Skeletal muscle satellite cell (primary cell): ENCODE results near the gene CTDSPL2.
A peak's percentile ranks its signal among the peaks of the same experiment; 100 is the strongest.

ENCODE experiments used
- H3K27me3 ChIP-seq: 2 replicates; pipeline ENCODE4 v1.7.0; 2013; ENCODE audit warnings: low read length; ENCODE audit not compliant: control insufficient read depth, insufficient read depth
- H3K36me3 ChIP-seq: 2 replicates; pipeline ENCODE4 v1.7.0; 2013; ENCODE audit warnings: mild to moderate bottlenecking, control low read depth, low read length; ENCODE audit not compliant: insufficient read depth
- H3K4me1 ChIP-seq: 2 replicates; pipeline ENCODE4 v1.7.0; 2013; ENCODE audit warnings: low read length; ENCODE audit not compliant: control insufficient read depth, insufficient read depth
- H3K4me2 ChIP-seq: 2 replicates; pipeline ENCODE4 v1.7.0; 2013; ENCODE audit warnings: mild to moderate bottlenecking, low read length
- H3K4me3 ChIP-seq: 2 replicates; pipeline ENCODE4 v1.7.0; 2013; ENCODE audit warnings: low read length
- H3K9ac ChIP-seq: 2 replicates; pipeline ENCODE4 v1.7.0; 2013; ENCODE audit warnings: mild to moderate bottlenecking, low read depth, low read length, moderate library complexity
- H3K9me3 ChIP-seq: replicated peaks from 2 replicates; pipeline ENCODE4 v1.7.0; 2013; ENCODE audit warnings: mild to moderate bottlenecking, control low read depth, low read length

CTDSPL2 gene

DNA sequence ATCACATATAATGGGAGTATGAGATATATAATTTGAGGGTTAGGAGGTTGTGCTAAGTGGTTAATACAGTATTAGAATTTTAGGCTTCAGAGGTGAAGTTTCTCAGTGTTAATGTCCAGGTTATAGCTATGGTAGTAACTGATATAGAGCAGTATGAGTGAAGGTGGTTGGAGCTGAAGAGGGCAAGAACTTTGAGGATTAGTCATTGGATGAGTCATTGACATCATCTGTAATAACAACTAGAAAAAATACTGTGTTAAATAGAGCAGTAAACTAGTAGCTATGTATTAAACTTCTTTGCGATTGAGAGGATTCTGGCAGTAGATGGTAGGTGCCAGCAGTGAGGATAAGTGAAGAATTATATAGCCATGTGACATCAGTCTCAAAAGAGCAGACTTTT, 62.0 kb downstream of the CTDSPL2 start:
- peaks cover 13% of the 10 kb centered on the region for H3K36me3 ChIP-seq

DNA sequence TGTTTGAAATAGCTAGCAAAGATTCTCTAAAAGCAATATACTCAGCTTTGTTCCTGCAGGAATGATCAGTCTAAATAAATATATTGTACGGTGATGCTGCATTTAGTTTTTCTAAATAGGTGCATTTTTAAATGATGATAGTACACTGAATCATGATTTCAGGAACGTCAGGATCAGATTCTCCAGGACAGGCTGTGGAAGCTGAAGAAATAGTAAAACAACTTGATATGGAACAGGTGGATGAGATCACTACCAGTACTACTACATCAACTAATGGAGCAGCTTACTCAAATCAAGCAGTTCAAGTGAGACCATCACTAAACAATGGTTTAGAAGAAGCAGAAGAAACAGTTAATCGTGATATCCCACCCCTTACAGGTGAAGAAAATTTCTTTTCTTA, 63.2 kb downstream of the CTDSPL2 start:
- no peak overlapping the region for H3K4me2 ChIP-seq
- H3K27me3 ChIP-seq = no peaks in the 10 kb centered on the region
- H3K36me3 ChIP-seq = peaks cover 13% of the 10 kb centered on the region
- no peaks in the 10 kb centered on the region for H3K9me3 ChIP-seq
- no peak overlapping the region for H3K9ac ChIP-seq
- peaks cover 22% of the 10 kb centered on the region for H3K4me1 ChIP-seq
- H3K4me3 ChIP-seq = no peak overlapping the region

More for the DNA sequence above, 62.0 kb downstream of the CTDSPL2 start:
- peaks cover 22% of the 10 kb centered on the region for H3K4me1 ChIP-seq
- H3K4me2 ChIP-seq = peak overlapping the region; percentile 55
- peak overlapping the region; percentile 21 for H3K4me3 ChIP-seq
- no peaks in the 10 kb centered on the region for H3K9me3 ChIP-seq
- no peaks in the 10 kb centered on the region for H3K27me3 ChIP-seq
- no peak overlapping the region for H3K9ac ChIP-seq

DNA sequence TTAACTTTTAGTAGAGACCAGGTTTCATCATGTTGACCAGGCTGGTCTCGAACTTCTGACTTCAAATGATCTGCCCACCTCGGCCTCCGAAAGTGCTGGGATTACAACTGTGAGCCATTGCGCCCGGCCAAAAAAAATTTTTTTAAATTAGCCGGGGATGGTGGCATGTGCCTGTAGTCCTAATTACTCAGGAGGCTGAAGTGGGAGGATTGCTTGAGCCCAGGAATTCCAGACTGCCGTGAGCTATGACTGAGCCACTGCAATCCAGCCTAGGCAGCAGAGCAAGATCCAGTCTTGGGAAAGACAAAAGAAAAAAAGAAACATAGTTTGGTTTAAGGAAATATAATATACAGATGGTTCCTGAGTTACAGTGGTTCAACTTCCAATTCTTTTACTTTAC, 64.6 kb downstream of the CTDSPL2 start:
- H3K27me3 ChIP-seq = no peaks in the 10 kb centered on the region
- peaks cover 18% of the 10 kb centered on the region for H3K36me3 ChIP-seq
- H3K9ac ChIP-seq = no peak overlapping the region
- no peak overlapping the region for H3K4me2 ChIP-seq
- H3K4me3 ChIP-seq = no peak overlapping the region
- H3K9me3 ChIP-seq = no peaks in the 10 kb centered on the region
- peaks cover 22% of the 10 kb centered on the region for H3K4me1 ChIP-seq

DNA sequence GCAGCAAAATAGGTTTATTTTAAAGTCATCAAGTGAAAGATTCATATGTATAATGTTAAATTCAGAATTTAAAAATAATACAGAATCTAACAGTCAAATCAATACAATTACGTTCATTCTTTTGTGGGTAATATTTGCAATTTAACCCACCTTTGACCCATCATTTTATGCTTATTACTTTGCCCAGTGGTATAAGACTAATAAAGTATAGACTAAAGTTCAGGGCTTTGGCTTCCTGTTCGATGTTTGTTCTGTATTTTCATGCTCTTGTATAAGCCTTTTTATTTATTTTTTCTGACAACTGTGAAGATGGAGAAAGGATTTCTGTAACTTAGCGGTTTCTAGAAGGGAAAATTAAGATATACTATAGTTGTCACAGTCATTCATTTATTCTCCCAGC, 65.2 kb downstream of the CTDSPL2 start:
- no peak overlapping the region for H3K4me2 ChIP-seq
- no peaks in the 10 kb centered on the region for H3K9me3 ChIP-seq
- H3K4me3 ChIP-seq = no peak overlapping the region
- peaks cover 13% of the 10 kb centered on the region for H3K36me3 ChIP-seq
- H3K27me3 ChIP-seq = no peaks in the 10 kb centered on the region
- no peak overlapping the region for H3K9ac ChIP-seq
- peaks cover 22% of the 10 kb centered on the region for H3K4me1 ChIP-seq

DNA sequence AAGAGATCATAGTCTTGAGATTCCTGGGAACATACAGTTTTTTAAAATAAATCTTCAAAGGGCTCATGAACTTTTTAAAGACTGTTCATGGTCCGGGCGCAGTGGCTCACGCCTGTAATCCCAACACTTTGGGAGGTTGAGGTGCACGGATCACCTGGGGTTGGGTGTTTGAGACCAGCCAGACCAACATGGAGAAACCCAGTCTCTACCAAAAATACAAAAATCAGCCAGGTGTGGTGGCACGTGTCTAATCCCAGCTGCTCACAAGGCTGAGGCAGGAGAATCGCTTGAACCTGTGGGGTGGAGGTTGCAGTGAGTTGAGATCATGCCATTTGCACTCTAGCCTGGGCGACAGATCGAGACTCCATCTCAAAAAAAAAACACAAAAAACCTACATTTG, 68.1 kb downstream of the CTDSPL2 start:
- Histone ChIP-seq H3K9me3 (no peaks in the 10 kb centered on the region), H3K9ac (no peak overlapping the region), H3K4me1 (peaks cover 3% of the 10 kb centered on the region), H3K36me3 (peaks cover 14% of the 10 kb centered on the region), H3K27me3 (no peaks in the 10 kb centered on the region), H3K4me3 (no peak overlapping the region), H3K4me2 (no peak overlapping the region)

DNA sequence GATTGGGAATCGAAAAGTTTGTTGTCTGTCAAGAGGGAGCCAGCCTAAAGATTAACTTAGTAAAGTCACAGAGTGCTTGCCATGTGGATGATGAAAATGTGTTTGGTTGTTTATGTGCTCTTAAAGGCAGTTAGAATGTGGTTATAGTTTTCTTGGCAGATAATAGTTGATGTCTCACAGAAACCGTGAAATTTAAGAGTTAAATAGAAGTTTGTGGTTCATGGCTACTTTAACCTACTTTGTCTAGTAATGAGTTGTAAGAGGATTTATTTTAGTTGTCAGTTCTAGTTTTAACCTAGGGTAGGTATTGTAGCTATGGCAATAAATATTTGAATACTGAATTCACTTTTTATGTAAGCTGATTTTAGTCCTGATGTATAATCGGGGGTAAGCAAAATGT, 73.1 kb downstream of the CTDSPL2 start:
- H3K4me2 ChIP-seq = no peak overlapping the region
- no peak overlapping the region for H3K4me3 ChIP-seq
- no peak overlapping the region for H3K9ac ChIP-seq
- H3K36me3 ChIP-seq = peaks cover 14% of the 10 kb centered on the region
- H3K4me1 ChIP-seq = no peaks in the 10 kb centered on the region
- no peaks in the 10 kb centered on the region for H3K9me3 ChIP-seq
- H3K27me3 ChIP-seq = no peaks in the 10 kb centered on the region

DNA sequence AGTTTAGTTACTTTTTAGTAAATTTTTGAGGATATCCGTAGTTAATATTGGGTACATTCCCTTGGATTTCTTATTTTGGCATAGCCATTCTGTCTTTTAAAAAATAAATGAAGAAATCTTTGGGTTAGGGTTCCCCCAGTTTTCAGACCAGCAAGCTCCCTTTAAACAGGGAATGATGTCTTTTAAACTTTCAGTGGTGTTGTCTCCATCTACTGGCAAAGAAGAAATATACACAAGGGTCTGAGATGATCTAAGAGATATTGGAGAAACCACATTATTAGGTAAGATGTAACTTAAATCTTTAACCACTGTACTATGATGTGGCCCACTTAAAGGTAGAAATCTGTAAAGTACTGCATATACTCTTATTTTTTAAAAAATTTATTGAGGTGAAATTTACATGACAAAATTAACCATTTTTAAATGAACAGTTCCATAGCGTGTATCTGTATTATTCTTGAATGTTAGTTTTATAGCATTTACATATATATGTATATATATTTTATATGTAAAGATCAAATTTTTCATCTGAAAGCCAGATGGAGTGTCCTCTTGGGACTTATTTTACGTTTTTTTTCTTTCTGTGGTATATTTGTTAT, 74.4 kb downstream of the CTDSPL2 start:
- Histone ChIP-seq H3K27me3 (no peaks in the 10 kb centered on the region), H3K9me3 (no peaks in the 10 kb centered on the region), H3K36me3 (peaks cover 11% of the 10 kb centered on the region), H3K4me3 (no peak overlapping the region), H3K9ac (no peak overlapping the region), H3K4me2 (no peak overlapping the region), H3K4me1 (no peaks in the 10 kb centered on the region)

DNA sequence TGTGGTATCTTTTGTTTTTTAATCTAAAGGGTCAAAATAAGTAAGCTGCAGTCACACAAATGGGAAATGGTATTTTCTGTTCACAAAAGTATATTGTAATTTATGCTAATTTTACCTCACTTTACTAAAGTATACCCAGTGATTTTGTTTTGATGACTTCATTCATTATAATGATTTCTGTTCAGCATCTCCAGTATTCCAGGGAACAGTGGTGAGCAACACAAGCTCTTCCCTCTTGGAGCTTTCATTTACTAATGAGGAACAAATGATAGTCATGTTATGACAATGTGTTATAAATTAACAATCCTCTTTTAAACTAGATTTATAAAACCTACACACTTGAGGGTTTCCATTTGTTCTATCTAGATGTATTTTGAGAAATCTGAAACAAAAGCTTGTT, 89.0 kb downstream of the CTDSPL2 start:
- H3K9me3 ChIP-seq = no peaks in the 10 kb centered on the region
- no peaks in the 10 kb centered on the region for H3K27me3 ChIP-seq
- peaks cover 15% of the 10 kb centered on the region for H3K36me3 ChIP-seq
- H3K4me3 ChIP-seq = no peak overlapping the region
- no peak overlapping the region for H3K4me2 ChIP-seq
- no peaks in the 10 kb centered on the region for H3K4me1 ChIP-seq
- H3K9ac ChIP-seq = no peak overlapping the region

DNA sequence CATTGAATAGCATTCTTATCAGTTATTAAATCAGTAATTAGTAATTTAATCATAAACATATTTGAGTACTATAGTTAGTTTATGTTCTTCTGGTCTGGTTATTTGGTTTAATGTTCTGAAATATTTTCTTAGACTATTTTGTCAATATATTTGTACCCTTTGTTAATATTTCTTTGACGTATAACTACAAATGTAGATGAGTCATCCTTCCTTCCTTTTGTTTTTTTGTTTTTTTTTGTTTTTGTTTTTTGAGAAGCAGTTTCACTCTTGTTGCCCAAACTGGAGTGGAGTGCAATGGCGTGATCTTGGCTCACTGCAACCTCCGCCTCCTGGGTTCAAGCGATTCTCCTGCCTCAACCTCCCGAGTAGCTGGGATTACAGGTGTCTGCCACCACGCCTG, 92.1 kb downstream of the CTDSPL2 start:
- Histone ChIP-seq H3K4me1 (no peaks in the 10 kb centered on the region), H3K4me3 (no peak overlapping the region), H3K9ac (no peak overlapping the region), H3K27me3 (no peaks in the 10 kb centered on the region), H3K36me3 (peaks cover 19% of the 10 kb centered on the region), H3K4me2 (no peak overlapping the region), H3K9me3 (no peaks in the 10 kb centered on the region)

DNA sequence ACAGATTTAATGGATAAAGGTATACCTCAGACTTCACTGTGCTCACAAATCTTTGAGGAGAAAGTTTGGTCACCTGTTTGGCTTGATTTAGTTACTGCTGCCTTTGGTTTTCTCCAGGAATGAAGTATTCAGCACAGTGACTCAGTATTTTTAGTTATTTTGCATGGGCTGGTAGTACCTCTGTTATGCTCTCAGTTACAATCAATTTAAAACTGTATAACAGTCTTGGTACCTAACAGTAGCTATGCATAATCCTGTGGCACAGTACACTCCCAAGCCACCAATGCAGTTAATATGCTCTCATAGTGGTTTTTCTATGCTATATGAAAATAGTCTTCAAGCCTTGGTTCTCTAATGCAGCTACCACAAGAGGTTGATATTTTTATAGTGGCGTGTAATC, 97.6 kb downstream of the CTDSPL2 start:
- no peak overlapping the region for H3K4me3 ChIP-seq
- peaks cover 27% of the 10 kb centered on the region for H3K36me3 ChIP-seq
- H3K4me1 ChIP-seq = no peaks in the 10 kb centered on the region
- H3K9ac ChIP-seq = no peak overlapping the region
- H3K27me3 ChIP-seq = no peaks in the 10 kb centered on the region
- no peak overlapping the region for H3K4me2 ChIP-seq
- no peaks in the 10 kb centered on the region for H3K9me3 ChIP-seq

DNA sequence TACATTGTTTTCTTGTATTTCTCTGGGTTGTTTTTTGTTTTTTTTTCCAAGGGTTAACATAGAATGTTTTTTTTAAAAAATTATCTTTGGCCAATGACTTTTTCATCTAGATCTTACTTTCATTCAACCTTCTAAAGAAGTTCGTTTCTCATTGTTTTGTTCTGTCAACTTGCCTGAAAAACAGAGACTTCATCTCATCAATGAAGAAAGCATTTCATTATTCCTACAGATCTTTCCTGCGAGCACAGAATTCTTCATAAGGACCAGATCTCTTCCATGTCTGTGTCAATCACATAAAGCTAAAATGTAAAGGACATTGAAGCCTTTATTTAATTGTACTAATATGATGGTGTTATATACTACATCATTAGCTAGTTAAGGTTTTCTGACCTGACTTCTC, 99.8 kb downstream of the CTDSPL2 start:
- no peak overlapping the region for H3K9ac ChIP-seq
- H3K36me3 ChIP-seq = peaks cover 27% of the 10 kb centered on the region
- no peaks in the 10 kb centered on the region for H3K27me3 ChIP-seq
- no peak overlapping the region for H3K4me2 ChIP-seq
- no peaks in the 10 kb centered on the region for H3K9me3 ChIP-seq
- H3K4me3 ChIP-seq = no peak overlapping the region
- no peaks in the 10 kb centered on the region for H3K4me1 ChIP-seq

DNA sequence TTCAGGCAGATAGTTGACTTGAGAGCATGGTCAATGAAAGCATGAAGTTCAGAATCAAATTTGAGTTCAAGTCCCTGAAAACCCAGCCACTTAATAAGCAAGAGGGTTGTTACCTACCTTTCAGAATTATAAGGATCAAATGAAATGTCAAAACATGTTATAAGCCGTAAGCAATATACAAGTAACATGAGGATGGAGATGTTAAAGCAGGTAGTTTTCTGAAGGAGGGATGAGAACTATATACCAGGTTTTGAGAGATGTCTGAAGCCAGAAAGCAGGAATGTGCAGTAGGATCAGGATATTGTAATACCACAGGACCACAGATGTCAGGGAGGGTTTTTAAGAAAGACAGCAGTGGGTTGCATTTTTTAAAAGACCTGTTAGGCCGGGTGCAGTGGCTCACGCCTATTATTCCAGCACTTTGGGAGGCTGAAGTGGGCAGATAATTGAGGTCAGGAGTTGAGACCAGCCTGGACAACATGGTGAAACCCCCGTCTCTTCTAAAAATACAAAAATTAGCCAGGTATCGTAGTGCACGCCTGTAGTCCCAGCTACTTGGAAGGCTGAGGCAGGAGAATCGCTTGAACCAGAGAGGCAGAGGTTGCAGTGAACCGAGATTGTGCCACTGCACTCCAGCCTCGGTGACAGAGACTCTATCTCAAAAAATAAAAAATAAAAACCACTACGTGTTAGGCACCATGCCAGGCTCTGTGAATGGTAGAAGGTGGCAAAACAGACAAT, 102.6 kb downstream of the CTDSPL2 start:
- H3K9ac ChIP-seq = no peak overlapping the region
- peaks cover 32% of the 10 kb centered on the region for H3K36me3 ChIP-seq
- no peak overlapping the region for H3K4me3 ChIP-seq
- no peaks in the 10 kb centered on the region for H3K27me3 ChIP-seq
- no peak overlapping the region for H3K4me2 ChIP-seq
- no peaks in the 10 kb centered on the region for H3K9me3 ChIP-seq
- no peaks in the 10 kb centered on the region for H3K4me1 ChIP-seq
